Astrocyte (in vitro differentiated cells and primary cell): ENCODE measurements around the gene ANO3. TPM values are rescaled to one million over a fixed set of nuclear protein-coding genes. Genes with fewer than 3 reads are reported as not detected.

Experiments used
- DNase-seq: peaks from one replicate; pipeline ENCODE4 v3.0.0-alpha.2; 2010; ENCODE audit warnings: low read depth
- FAIRE-seq: peaks from 2 replicates; lab custom pipeline; 2011; peaks lifted over from hg19 to GRCh38; lab: Jason Lieb, UNC
- H2AFZ ChIP-seq: 2 replicates; pipeline ENCODE4 v1.6.0; 2012; ENCODE audit warnings: low read depth, low read length, inconsistent platforms
- H3K27ac ChIP-seq: 2 replicates; pipeline ENCODE4 v1.5.1; 2011; ENCODE audit warnings: low read depth, low read length, inconsistent platforms
- H3K27me3 ChIP-seq: 2 replicates; pipeline ENCODE4 v1.6.0; 2011; ENCODE audit warnings: low read length, inconsistent platforms; ENCODE audit not compliant: insufficient read depth
- H3K36me3 ChIP-seq: 2 replicates; pipeline ENCODE4 v1.5.1; 2011; ENCODE audit warnings: low read length, inconsistent platforms; ENCODE audit not compliant: insufficient read depth
- H3K4me1 ChIP-seq: 2 replicates; pipeline ENCODE4 v1.5.1; 2011; ENCODE audit warnings: low read length, inconsistent platforms; ENCODE audit not compliant: insufficient read depth
- H3K4me2 ChIP-seq: 2 replicates; pipeline ENCODE4 v1.6.0; 2012; ENCODE audit warnings: low read length, inconsistent platforms
- H3K4me3 ChIP-seq: 2 replicates; pipeline ENCODE4 v1.5.1; 2011; ENCODE audit warnings: low read depth, mild to moderate bottlenecking, low read length, inconsistent platforms; ENCODE audit not compliant: insufficient read depth
- H3K79me2 ChIP-seq: 2 replicates; pipeline ENCODE4 v1.6.0; 2012; ENCODE audit warnings: mild to moderate bottlenecking, low read length, inconsistent platforms; ENCODE audit not compliant: insufficient read depth
- H3K9ac ChIP-seq: 2 replicates; pipeline ENCODE4 v1.6.0; 2012; ENCODE audit warnings: mild to moderate bottlenecking, low read length, inconsistent platforms
- H3K9me3 ChIP-seq: 2 replicates; pipeline ENCODE4 v1.5.1; 2012; ENCODE audit warnings: low read depth, mild to moderate bottlenecking, low read length, inconsistent platforms; ENCODE audit not compliant: insufficient read depth
- H4K20me1 ChIP-seq: 2 replicates; pipeline ENCODE4 v1.6.0; 2012; ENCODE audit warnings: low read length, inconsistent platforms; ENCODE audit not compliant: insufficient read depth
- H3K27ac Mint-ChIP-seq: one replicate; pipeline ENCODE4 v1.8.0; 2021; ENCODE audit warnings: mild to moderate bottlenecking, mixed read lengths; ENCODE audit not compliant: unreplicated experiment
- H3K27me3 Mint-ChIP-seq: one replicate; pipeline ENCODE4 v1.8.0; 2021; ENCODE audit warnings: low read depth, mixed read lengths; ENCODE audit not compliant: unreplicated experiment
- H3K36me3 Mint-ChIP-seq: one replicate; pipeline ENCODE4 v1.8.0; 2021; ENCODE audit warnings: low read depth, mixed read lengths; ENCODE audit not compliant: unreplicated experiment
- H3K4me1 Mint-ChIP-seq: one replicate; pipeline ENCODE4 v1.8.0; 2021; ENCODE audit warnings: low read depth, mixed read lengths; ENCODE audit not compliant: unreplicated experiment
- H3K4me3 Mint-ChIP-seq: one replicate; pipeline ENCODE4 v1.8.0; 2021; ENCODE audit warnings: mild to moderate bottlenecking, moderate library complexity, mixed read lengths; ENCODE audit not compliant: unreplicated experiment
- H3K9me3 Mint-ChIP-seq: one replicate; pipeline ENCODE4 v1.8.0; 2021; ENCODE audit warnings: mild to moderate bottlenecking, mixed read lengths; ENCODE audit not compliant: unreplicated experiment
- CTCF ChIP-seq: IDR thresholded peaks from 2 replicates; pipeline ENCODE4 v1.5.1; 2011; ENCODE audit warnings: low read depth, mild to moderate bottlenecking, inconsistent platforms, low read length, moderate library complexity; ENCODE audit not compliant: insufficient read depth
- EZH2 ChIP-seq: IDR thresholded peaks from 2 replicates; pipeline ENCODE4 v1.6.1; 2012; ENCODE audit warnings: mild to moderate bottlenecking, low read length, inconsistent platforms; ENCODE audit not compliant: insufficient read depth
- total RNA-seq: library from RNA; stranded (reverse); gene quantifications from 2 replicates; pipeline ENCODE4 v1.2.1, GENCODE V29; 2021

Gene ANO3
- total RNA-seq, 1 donor from 2014 or later = 0.11 TPM

- FAIRE-seq (no peak), DNase-seq (no peak)
- H3K27ac ChIP-seq = no peak overlapping the region
- H3K9ac ChIP-seq = no peak overlapping the region
- H3K4me3 ChIP-seq = no peak overlapping the region
- H3K27me3 ChIP-seq = no peaks in the 10 kb centered on the region
- no peaks in the 10 kb centered on the region for H3K27me3 Mint-ChIP-seq
- H3K9me3 ChIP-seq = peaks cover 4% of the 10 kb centered on the region
- H3K4me2 ChIP-seq = no peak overlapping the region
- H4K20me1 ChIP-seq = no peaks in the 10 kb centered on the region
- H3K4me1 ChIP-seq = no peaks in the 10 kb centered on the region
- H3K36me3 Mint-ChIP-seq = no peaks in the 10 kb centered on the region
- no peaks in the 10 kb centered on the region for H3K79me2 ChIP-seq
- no peak overlapping the region for H2AFZ ChIP-seq
- no peak overlapping the region for H3K27ac Mint-ChIP-seq
- H3K9me3 Mint-ChIP-seq = no peaks in the 10 kb centered on the region
- peaks cover 5% of the 10 kb centered on the region for H3K4me1 Mint-ChIP-seq
- no peaks in the 10 kb centered on the region for H3K36me3 ChIP-seq
- TF ChIP-seq CTCF (no peak), EZH2 (no peak)
- H3K4me3 Mint-ChIP-seq = no peak overlapping the region
These were observed 251.6 kb downstream of the ANO3 start for GRCh38 chr11:26583550-26583949.

- TF ChIP-seq CTCF (no peak), EZH2 (no peak)
- H3K27me3 ChIP-seq = no peaks in the 10 kb centered on the region
- no peak overlapping the region for H3K27ac ChIP-seq
- no peaks in the 10 kb centered on the region for H3K9me3 Mint-ChIP-seq
- H3K4me2 ChIP-seq = no peak overlapping the region
- no peak overlapping the region for H3K27ac Mint-ChIP-seq
- no peaks in the 10 kb centered on the region for H3K4me1 ChIP-seq
- H3K79me2 ChIP-seq = no peaks in the 10 kb centered on the region
- no peak overlapping the region for H2AFZ ChIP-seq
- no peak for FAIRE-seq
- no peaks in the 10 kb centered on the region for H3K4me1 Mint-ChIP-seq
- H3K9me3 ChIP-seq = peaks cover 4% of the 10 kb centered on the region
- H3K9ac ChIP-seq = no peak overlapping the region
- H3K27me3 Mint-ChIP-seq = no peaks in the 10 kb centered on the region
- no peak overlapping the region for H3K4me3 ChIP-seq
- no peak overlapping the region for H3K4me3 Mint-ChIP-seq
- no peaks in the 10 kb centered on the region for H3K36me3 Mint-ChIP-seq
- H3K36me3 ChIP-seq = no peaks in the 10 kb centered on the region
- no peak for DNase-seq
- no peaks in the 10 kb centered on the region for H4K20me1 ChIP-seq
These were observed 252.9 kb downstream of the ANO3 start for GRCh38 chr11:26584818-26585217.

- DNase-seq (no peak), FAIRE-seq (no peak)
- no peaks in the 10 kb centered on the region for H3K79me2 ChIP-seq
- H2AFZ ChIP-seq = no peak overlapping the region
- peaks cover 4% of the 10 kb centered on the region for H3K9me3 ChIP-seq
- no peak overlapping the region for H3K4me3 ChIP-seq
- Mint-ChIP-seq H3K4me3 (no peak overlapping the region), H3K27ac (no peak overlapping the region), H3K36me3 (no peaks in the 10 kb centered on the region), H3K4me1 (no peaks in the 10 kb centered on the region), H3K9me3 (peaks cover 6% of the 10 kb centered on the region), H3K27me3 (no peaks in the 10 kb centered on the region)
- H3K27me3 ChIP-seq = no peaks in the 10 kb centered on the region
- no peak overlapping the region for H3K9ac ChIP-seq
- no peaks in the 10 kb centered on the region for H3K36me3 ChIP-seq
- no peak overlapping the region for H3K27ac ChIP-seq
- TF ChIP-seq EZH2 (no peak), CTCF (no peak)
- no peak overlapping the region for H3K4me2 ChIP-seq
- H4K20me1 ChIP-seq = no peaks in the 10 kb centered on the region
- H3K4me1 ChIP-seq = no peaks in the 10 kb centered on the region
These were observed 255.1 kb downstream of the ANO3 start for GRCh38 chr11:26587073-26587472.
